GM21723 (cell line): ENCODE results near the gene SCNN1B.
"Not testable (repeated sequence)": the region's sequence is repeated elsewhere in the genome, so short reads cannot be mapped to it uniquely, and the experiment has no call there.

ENCODE experiments used
- ATAC-seq: cut with Tn5 transposase; IDR thresholded peaks from one replicate; pipeline ENCODE4 v1.9.1; 2021; ENCODE audit warnings: mild to moderate bottlenecking, moderate library complexity; ENCODE audit not compliant: unreplicated experiment

The SCNN1B gene

GRCh38 chr16:23377071-23377931 is 75.2 kb downstream of the SCNN1B start:
- no peak for ATAC-seq

- ATAC-seq: no peak
These were observed 76.2 kb downstream of the SCNN1B start for GRCh38 chr16:23378256-23378655.

GRCh38 chr16:23378921-23379320 is 76.8 kb downstream of the SCNN1B start:
- no peak for ATAC-seq

GRCh38 chr16:23379707-23380106 is 77.6 kb downstream of the SCNN1B start:
- ATAC-seq: no peak

- no peak for ATAC-seq
These were observed 78.4 kb downstream of the SCNN1B start for GRCh38 chr16:23380501-23380951.

- not testable (repeated sequence) for ATAC-seq
These were observed 79.6 kb downstream of the SCNN1B start for GRCh38 chr16:23381702-23382101.

- no peak for ATAC-seq
These were observed 80.2 kb downstream of the SCNN1B start for GRCh38 chr16:23382279-23382678.

- no peak for ATAC-seq
These were observed 81.8 kb downstream of the SCNN1B start for GRCh38 chr16:23383881-23384280.

GRCh38 chr16:23384878-23385277 is 82.8 kb downstream of the SCNN1B start:
- no peak for ATAC-seq

- no peak for ATAC-seq
These were observed 83.3 kb downstream of the SCNN1B start for GRCh38 chr16:23385441-23385840.

- no peak for ATAC-seq
These were observed 85.6 kb downstream of the SCNN1B start for GRCh38 chr16:23387666-23388065.

GRCh38 chr16:23388786-23389185 is 86.7 kb downstream of the SCNN1B start:
- ATAC-seq: no peak

GRCh38 chr16:23389201-23389600 is 87.1 kb downstream of the SCNN1B start:
- ATAC-seq: no peak

- not testable (repeated sequence) for ATAC-seq
These were observed 87.8 kb downstream of the SCNN1B start for GRCh38 chr16:23389936-23390335.

- ATAC-seq: no peak
These were observed 89.5 kb downstream of the SCNN1B start for GRCh38 chr16:23391381-23392222.

- no peak for ATAC-seq
These were observed 90.1 kb downstream of the SCNN1B start for GRCh38 chr16:23392223-23392600.

- ATAC-seq: no peak
These were observed 92.2 kb downstream of the SCNN1B start for GRCh38 chr16:23394141-23394831.

- ATAC-seq: no peak
These were observed 93.6 kb downstream of the SCNN1B start for GRCh38 chr16:23395732-23396131.

- no peak for ATAC-seq
These were observed 95.4 kb downstream of the SCNN1B start for GRCh38 chr16:23397464-23397863.

- no peak for ATAC-seq
These were observed 97.1 kb downstream of the SCNN1B start for GRCh38 chr16:23398987-23399805.
